ENCODE measurements around the gene TSPAN18.

Gene TSPAN18

GRCh38 chr11:44957776-44958564, 231.2 kb downstream of the TSPAN18 start:
- no peak for DNase-seq (ENCODE audit: low spot score)

DNA sequence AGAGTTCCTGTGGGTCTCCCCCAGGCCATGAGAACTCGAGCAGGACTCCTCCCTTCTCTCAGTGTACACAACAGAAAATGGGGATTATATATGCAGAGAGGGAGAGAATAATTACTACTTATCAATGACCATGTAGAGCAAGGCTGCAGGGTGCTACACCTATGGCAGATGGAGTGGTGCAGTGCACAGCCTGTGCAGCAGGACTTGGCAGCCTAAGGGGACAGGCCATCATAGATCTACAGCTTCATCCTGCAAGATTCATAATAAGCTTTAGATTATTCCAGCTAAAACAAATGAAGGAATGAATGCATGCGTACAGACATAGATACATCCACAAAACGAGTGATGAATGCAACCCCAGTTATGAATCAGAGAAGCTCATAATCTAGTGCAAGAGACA, 232.3 kb downstream of the TSPAN18 start:
- no peak for DNase-seq (ENCODE audit: low spot score)

- no peak for DNase-seq (ENCODE audit: low spot score)
These were observed 233.6 kb downstream of the TSPAN18 start for GRCh38 chr11:44960200-44960845.

- DNase-seq (ENCODE audit: low spot score), result no peak
These were observed 235.7 kb downstream of the TSPAN18 start for GRCh38 chr11:44962464-44962863.

GRCh38 chr11:44963136-44963535, 236.4 kb downstream of the TSPAN18 start:
- no peak for DNase-seq (ENCODE audit: low spot score)

DNA sequence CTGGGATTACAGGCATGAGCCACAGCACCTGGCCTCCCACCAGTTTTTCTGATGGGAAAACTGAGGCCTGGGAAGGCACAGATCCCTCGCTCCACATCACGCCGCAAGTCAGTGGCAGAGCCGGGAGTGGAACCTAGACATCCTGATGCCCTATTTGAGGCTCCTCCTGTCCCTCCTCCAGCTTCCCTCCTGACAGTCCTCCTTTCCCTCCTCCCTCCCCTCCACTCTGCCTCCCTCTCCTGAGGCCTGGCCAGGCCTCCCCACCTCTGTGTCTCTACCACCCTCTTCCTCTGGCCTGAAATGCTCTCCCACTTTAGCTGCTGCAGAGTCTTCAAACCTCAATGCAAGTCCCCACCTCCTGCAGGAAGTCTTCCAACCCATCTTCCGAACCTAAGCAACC, 237.2 kb downstream of the TSPAN18 start:
- no peak for DNase-seq (ENCODE audit: low spot score)

GRCh38 chr11:44964526-44965209, 237.9 kb downstream of the TSPAN18 start:
- DNase-seq (ENCODE audit: low spot score), result no peak

- no peak for DNase-seq (ENCODE audit: low spot score)
These were observed 239.9 kb downstream of the TSPAN18 start for GRCh38 chr11:44966694-44967093.

DNA sequence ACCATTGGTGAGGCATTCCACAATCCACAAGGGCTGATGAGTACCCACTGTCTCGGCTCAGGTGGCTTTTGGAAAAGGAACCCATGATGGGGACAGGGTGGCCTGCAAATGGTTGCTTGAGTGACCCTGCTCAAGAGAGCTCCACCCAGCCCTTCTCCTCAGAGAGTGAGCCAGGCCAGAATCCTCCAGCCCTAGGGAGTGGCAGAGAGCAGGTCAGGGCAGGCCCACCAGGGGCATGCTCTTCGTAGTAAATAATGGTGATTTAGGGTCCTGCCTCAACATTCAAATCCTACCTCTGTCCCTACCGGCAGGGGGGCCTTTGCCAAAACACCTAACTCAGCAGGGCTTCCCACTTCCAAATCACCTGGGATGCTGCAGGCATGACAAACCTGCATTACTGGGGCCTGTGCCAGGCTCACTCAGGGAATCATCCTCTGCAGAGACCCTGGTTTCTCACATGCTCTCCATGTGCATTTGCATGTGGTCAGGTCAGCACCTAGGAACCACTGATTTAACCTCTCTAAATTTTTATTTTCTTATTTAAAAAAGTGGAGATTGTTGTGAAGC, 241.3 kb downstream of the TSPAN18 start:
- no peak for DNase-seq (ENCODE audit: low spot score)

- DNase-seq (ENCODE audit: low spot score), result no peak
These were observed 241.7 kb downstream of the TSPAN18 start for GRCh38 chr11:44968510-44968909.

GRCh38 chr11:44969651-44970252, 243.0 kb downstream of the TSPAN18 start:
- no peak for DNase-seq (ENCODE audit: low spot score)

DNA sequence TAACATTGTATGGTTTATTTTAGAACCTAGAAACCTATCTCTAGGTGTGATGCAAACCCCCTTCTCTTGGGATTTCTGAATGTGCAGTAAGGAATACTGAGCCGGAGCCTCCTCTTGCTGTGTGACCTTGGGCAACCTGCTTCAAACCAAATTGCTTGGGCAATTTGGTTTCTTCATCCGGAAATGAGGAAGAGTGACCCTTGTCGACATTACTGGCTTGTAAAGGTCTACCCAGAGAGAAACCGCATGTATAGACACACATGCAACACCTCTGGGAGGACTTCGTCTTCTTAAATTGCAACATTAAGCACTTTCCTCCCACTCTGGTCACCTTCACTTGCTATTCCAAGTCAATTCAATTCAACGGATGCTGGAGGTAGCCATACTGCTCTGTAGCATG, 243.5 kb downstream of the TSPAN18 start:
- no peak for DNase-seq (ENCODE audit: low spot score)

- no peak for DNase-seq (ENCODE audit: low spot score)
These were observed 244.4 kb downstream of the TSPAN18 start for GRCh38 chr11:44971185-44971584.

DNA sequence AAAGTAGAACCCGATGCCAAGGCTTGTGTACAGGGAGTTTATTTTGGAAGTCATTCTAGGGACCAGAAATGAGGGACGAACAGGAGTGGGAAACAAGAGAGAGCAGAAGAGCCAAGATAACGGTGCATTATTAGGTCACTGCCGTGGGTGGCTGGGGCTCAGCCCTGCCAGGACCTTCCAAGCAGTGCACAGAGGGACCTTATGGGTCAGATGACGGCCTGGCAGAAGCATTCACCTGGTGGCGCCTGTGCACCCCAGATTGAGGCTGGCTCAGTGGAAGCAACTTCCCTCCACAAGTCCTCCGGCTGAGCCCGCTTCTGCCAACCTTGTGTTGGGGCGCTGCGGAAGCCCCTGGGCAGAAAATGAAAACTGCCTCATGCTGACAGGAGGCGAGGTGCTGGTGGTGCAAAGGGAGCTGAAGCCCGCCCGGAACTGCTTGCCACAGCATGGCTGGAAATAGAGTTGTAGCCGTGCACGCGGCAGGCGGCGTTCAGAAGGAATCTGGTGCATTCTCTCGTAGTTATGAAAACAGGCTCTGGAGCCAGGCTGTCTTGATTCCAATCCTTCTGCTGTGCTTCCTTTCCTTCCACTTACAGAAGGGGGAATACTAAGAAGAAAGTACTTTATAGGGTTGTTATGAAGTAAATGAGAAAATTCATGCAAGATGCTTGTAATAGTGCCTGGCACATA, 246.1 kb downstream of the TSPAN18 start:
- no peak for DNase-seq (ENCODE audit: low spot score)

DNA sequence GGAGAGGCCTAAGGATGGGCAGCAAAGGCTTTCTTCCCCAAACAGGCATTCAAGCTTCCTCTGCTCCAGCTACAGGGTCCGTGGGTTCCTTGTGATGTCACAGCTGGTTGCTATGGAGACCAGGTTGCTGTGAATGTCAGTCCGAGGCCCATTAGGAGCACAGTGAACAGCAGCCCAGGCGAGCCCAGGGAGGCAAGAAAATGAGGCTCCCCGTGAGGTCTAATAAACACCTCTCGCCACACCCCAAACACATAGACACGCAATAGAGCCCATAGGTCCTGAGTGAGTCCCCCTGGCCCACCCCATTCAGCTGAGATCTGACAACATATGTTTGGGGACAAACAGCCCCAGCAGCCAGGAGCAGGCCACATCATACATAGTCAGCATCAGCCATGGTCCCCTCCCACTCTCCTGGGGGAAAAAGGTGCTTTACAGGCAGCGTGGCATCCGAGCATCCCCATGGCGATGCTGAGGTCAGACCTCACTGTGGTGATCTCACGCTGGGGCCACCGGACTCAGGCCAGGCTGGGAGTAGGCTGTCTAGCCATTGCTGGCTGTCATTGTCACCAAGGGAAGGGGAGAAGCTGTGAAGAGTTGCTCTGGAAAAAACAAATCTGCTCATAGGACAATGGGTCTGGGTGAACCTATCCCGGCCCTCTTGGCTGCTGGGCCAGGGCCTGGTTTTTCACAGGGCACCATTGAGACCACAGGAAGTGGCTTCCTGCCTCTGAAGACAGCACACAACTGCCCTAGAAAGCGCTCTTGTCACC, 247.1 kb downstream of the TSPAN18 start:
- DNase-seq (ENCODE audit: low spot score), result no peak

DNA sequence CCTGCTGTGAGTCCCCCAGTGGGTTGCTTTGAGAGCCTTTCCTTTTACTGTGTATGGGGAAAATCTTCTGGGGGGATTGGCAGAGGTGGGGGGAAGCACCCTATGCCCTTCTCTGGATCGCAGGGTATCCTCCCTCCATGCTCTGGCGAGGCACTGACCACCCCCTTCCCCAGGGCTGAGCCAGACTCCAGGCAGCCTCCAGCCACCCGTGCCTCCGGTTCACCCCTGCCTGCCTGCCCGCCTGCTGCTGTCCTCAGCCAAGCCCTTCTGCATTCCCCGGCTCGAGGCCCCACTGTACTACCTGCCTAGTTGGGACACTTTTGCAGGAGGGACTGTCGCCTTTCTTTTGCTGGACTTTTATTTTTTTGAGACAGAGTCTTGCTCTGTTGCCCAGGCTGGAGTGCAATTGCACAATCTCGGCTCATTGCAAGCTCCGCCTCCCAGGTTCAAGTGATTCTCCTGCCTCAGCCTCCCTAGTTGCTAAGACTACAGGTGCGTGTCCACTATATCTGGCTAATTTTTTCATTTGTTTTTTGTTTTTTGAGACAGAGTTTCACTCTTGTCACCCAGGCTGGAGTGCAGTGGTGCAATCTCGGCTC, 247.7 kb downstream of the TSPAN18 start:
- no peak for DNase-seq (ENCODE audit: low spot score)

- DNase-seq (ENCODE audit: low spot score), result no peak
These were observed 249.8 kb downstream of the TSPAN18 start for GRCh38 chr11:44976576-44976975.

DNA sequence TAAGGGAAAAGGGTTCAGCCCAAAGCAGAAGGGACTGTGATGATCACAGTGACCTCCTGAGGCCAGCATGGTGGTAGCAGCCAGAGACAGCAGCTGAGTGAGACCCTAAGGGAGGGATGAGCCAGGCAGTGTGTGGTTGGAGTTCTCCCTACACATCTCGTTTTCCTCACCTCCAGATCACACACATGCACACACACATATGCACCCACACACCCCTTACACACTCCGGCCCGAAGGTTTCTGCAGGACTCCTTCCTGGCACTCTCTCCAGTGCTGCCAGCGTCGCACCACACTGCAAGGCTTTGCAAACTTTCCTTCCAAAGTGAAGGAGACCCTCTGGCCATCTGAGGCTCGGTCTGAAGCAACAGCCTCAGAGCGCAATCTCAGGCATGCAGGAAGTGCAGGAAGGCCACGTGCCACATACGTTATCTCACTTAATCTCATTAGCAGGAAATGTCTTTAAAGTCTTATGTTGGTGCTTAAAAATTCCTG, 250.8 kb downstream of the TSPAN18 start:
- no peak for DNase-seq (ENCODE audit: low spot score)

- DNase-seq (ENCODE audit: low spot score), result no peak
These were observed 251.7 kb downstream of the TSPAN18 start for GRCh38 chr11:44978274-44978960.

- no peak for DNase-seq (ENCODE audit: low spot score)
These were observed 252.2 kb downstream of the TSPAN18 start for GRCh38 chr11:44978961-44979331.
